Peyer's patch (tissue), 4 donors: ENCODE data around the gene ABCC4.

Experiments used
- CTCF ChIP-seq, 6 experiments: fragments of 450-650 bp in 4 of 6; fragments of 200-600 bp in 2 of 6; sonication (generic) in 1 of 6; IDR thresholded peaks; one replicate each; pipeline ENCODE4 v1.5.1; 2017 to 2019; ENCODE audit warnings: antibody characterized with exemption in 6 of 6, mild to moderate bottlenecking in 3 of 6, moderate library complexity in 1 of 6
- POLR2A ChIP-seq, 2 donors: fragments of 450-650 bp; IDR thresholded peaks; one replicate each; pipeline ENCODE4 v1.5.1; 2017; ENCODE audit warnings: antibody characterized with exemption in 2 of 2, mild to moderate bottlenecking in 2 of 2, moderate library complexity in 2 of 2

DNA sequence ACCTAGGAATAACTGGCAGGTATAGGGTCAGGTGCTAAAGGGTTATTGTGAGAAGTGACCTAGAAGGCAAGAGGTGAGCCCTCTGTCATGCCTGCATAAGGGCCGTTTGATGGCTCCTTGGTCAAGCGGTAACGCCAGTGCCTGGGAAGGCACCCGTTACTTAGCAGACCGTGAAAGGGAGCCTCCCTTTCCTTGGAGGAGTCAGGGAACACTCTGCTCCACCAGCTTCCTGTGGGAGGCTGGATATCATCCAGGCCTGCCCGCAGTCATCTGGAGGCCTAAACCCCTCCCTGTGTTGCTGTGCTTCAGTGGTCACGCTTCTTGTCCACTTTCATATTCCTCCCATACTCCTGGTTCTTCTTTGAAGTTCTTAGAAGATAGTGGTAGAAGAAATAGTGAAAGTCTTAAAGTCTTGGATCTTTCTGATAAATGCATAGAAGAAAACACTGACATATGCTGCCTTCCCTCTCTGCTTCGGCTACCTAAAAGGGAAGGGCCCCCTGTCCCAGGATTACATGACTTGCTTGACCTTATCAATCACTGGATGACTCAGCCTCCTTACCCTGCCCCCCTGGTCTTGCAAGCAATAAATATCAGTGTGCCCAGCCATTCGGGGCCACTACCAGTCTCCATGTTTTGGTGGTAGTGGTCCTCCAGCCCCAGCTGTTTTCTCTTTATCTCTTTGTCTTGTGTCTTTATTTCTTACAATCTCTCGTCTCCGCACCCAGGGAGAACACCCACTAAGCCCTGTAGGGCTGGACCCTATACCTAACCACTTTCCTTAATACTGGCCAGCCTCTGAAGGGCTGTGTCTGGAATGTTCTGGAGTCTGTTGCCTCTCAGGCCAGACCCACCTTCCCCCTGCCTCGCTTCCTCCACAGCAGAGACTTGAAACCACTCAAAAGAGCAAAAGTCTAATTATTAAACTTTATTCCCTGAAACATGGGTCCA lies 16.1 kb upstream of the ABCC4 start:
- TF ChIP-seq POLR2A (IDR thresholded peaks at IDR 0.05) (no peak), CTCF (IDR thresholded peaks at IDR 0.05) (no peak)
